K562 (cell line): ENCODE data around the gene CPT1B. TPM values are rescaled to one million over a fixed set of nuclear protein-coding genes. Genes with fewer than 3 reads are reported as not detected.

Source experiments
- ATAC-seq: fragments of 200-7000 bp; cut with Tn5 transposase; 3 replicates; pipeline ENCODE4 v1.9.1; 2020; ENCODE audit warnings: moderate library complexity
- BruUV-seq: library from RNA; stranded (reverse); fragments of 400-500 nt; replicated peaks from 2 replicates; lab custom pipeline; 2021; lab: Mats Ljungman, UMichigan
- CTCF ChIA-PET: fragments of 300-600 bp; formaldehyde crosslinking; extraction: SDS; loops from one replicate; lab custom pipeline; 2021; ENCODE audit warnings: low intra/inter-chr PET ratio; lab: Yijun Ruan, JAX
- POLR2A ChIA-PET: fragments of 300-600, 350-650 bp; sonication (Branson Sonifier 250); formaldehyde crosslinking; extraction: SDS; loops from one replicate; lab custom pipeline; 2021; ENCODE audit warnings: antibody characterized with exemption, inconsistent platforms; lab: Yijun Ruan, JAX
- DNase-seq, 4 experiments: peaks; one replicate each; pipeline versions ENCODE4 v3.0.0 to v3.0.0-alpha.2; 2011 to 2018; ENCODE audit warnings: low spot score in 3 of 4, mixed read lengths in 3 of 4; ENCODE audit errors: extremely low read depth in 1 of 4
- FAIRE-seq: peaks from 2 replicates; lab custom pipeline; 2011; peaks lifted over from hg19 to GRCh38; lab: Jason Lieb, UNC
- H2AFZ ChIP-seq: 2 replicates; pipeline ENCODE4 v1.6.0; 2011; ENCODE audit warnings: low read depth, low read length, control low read depth, inconsistent platforms
- H3K27ac ChIP-seq: fragments of 200-600 bp; 3 replicates; pipeline ENCODE4 v1.8.0; 2011; ENCODE audit warnings: low read depth, mild to moderate bottlenecking, control low read depth, inconsistent platforms, low read length, moderate library complexity, mixed read lengths; ENCODE audit errors: extremely low read depth
- H3K27me3 ChIP-seq, 2 experiments: fragments of 300-600 bp in 1 of 2; 2 replicates in 1 of 2; 3 replicates in 1 of 2; pipeline versions ENCODE4 v1.6.0 to v1.8.0; 2011; ENCODE audit warnings: inconsistent platforms in 2 of 2, low read length in 2 of 2, mild to moderate bottlenecking in 1 of 2, mixed read lengths in 1 of 2, moderate library complexity in 1 of 2; ENCODE audit not compliant: control insufficient read depth in 2 of 2, insufficient read depth in 2 of 2
- H3K36me3 ChIP-seq: fragments of 300-600 bp; 3 replicates; pipeline ENCODE4 v1.8.0; 2011; ENCODE audit warnings: mild to moderate bottlenecking, low read length, inconsistent platforms; ENCODE audit not compliant: control insufficient read depth, insufficient read depth
- H3K4me1 ChIP-seq, 2 experiments: fragments of 200-600 bp in 1 of 2; replicated peaks in 1 of 2; 2 replicates in 1 of 2; 3 replicates in 1 of 2; pipeline versions ENCODE4 v1.5.1 to v1.8.0; 2011; ENCODE audit warnings: inconsistent platforms in 2 of 2, low read length in 2 of 2, mild to moderate bottlenecking in 1 of 2, mixed read lengths in 1 of 2, moderate library complexity in 1 of 2; ENCODE audit not compliant: control insufficient read depth in 2 of 2, insufficient read depth in 2 of 2
- H3K4me2 ChIP-seq: 2 replicates; pipeline ENCODE4 v1.6.1; 2011; ENCODE audit warnings: low read length, control low read depth, inconsistent platforms, mixed read lengths; ENCODE audit not compliant: insufficient read depth
- H3K4me3 ChIP-seq: fragments of 200-600 bp; sonication (generic), shearing (Covaris generic); 2 replicates; pipeline ENCODE4 v1.5.1; 2016; ENCODE audit warnings: control low read depth, inconsistent platforms
- H3K79me2 ChIP-seq: fragments of 200-600 bp; 3 replicates; pipeline ENCODE4 v1.8.0; 2011; ENCODE audit warnings: low read length, inconsistent platforms; ENCODE audit not compliant: control insufficient read depth, insufficient read depth
- H3K9ac ChIP-seq, 2 experiments: 2 replicates each; pipeline versions ENCODE4 v1.6.0 to v1.6.1; 2011; ENCODE audit warnings: low read depth in 2 of 2, low read length in 2 of 2, control low read depth in 1 of 2, inconsistent platforms in 1 of 2, mild to moderate bottlenecking in 1 of 2, mixed read lengths in 1 of 2; ENCODE audit not compliant: insufficient read depth in 1 of 2
- H3K9me1 ChIP-seq: one replicate; pipeline ENCODE4 v1.6.0; 2011; ENCODE audit warnings: inconsistent platforms, mild to moderate bottlenecking, low read length, moderate library complexity; ENCODE audit not compliant: control insufficient read depth, insufficient read depth
- H3K9me3 ChIP-seq: replicated peaks from 2 replicates; pipeline ENCODE4 v1.5.1; 2011; ENCODE audit warnings: low read depth, low read length, inconsistent platforms; ENCODE audit not compliant: control insufficient read depth, insufficient read depth
- H4K20me1 ChIP-seq: replicated peaks from 2 replicates; pipeline ENCODE4 v1.6.1; 2011; ENCODE audit warnings: low read length, inconsistent platforms, mixed read lengths; ENCODE audit not compliant: control insufficient read depth, insufficient read depth
- CCNT2 ChIP-seq: IDR thresholded peaks from 2 replicates; pipeline ENCODE4 v1.6.1; 2011; ENCODE audit warnings: borderline replicate concordance, low read depth, mild to moderate bottlenecking, moderate library complexity, mixed read lengths, low read length; ENCODE audit not compliant: insufficient read length; ENCODE audit errors: extremely low read depth
- ELF2 ChIP-seq: fragments of 250-450 bp; sonication (Bioruptor Pico); IDR thresholded peaks from 2 replicates; pipeline ENCODE4 v1.5.0; 2021; ENCODE audit warnings: mild to moderate bottlenecking
- ETV5 ChIP-seq: sonication (generic); formaldehyde crosslinking; IDR thresholded peaks from 2 replicates; pipeline ENCODE4 v1.4.0; 2020; ENCODE audit warnings: low read depth, mild to moderate bottlenecking, missing genetic modification reagents
- MYC ChIP-seq, 2 experiments: fragments of 250-450 bp in 1 of 2; sonication (Bioruptor Pico) in 1 of 2; IDR thresholded peaks; 2 replicates each; pipeline versions ENCODE4 v1.5.1 to v1.6.1; 2012 to 2021; ENCODE audit warnings: low read depth in 2 of 2, borderline replicate concordance in 1 of 2, improper control_type of control experiment in 1 of 2, low read length in 1 of 2, mild to moderate bottlenecking in 1 of 2, moderate library complexity in 1 of 2
- RBM14 ChIP-seq: fragments of 200-400 bp; formaldehyde crosslinking; IDR thresholded peaks from 2 replicates; pipeline ENCODE4 v1.6.1; 2018; ENCODE audit warnings: low read depth, mild to moderate bottlenecking, low read length, moderate library complexity, borderline replicate concordance; ENCODE audit not compliant: insufficient read depth
- RUNX1 ChIP-seq: sonication (generic); IDR thresholded peaks from 2 replicates; pipeline ENCODE4 v1.6.1; 2016; ENCODE audit warnings: antibody characterized with exemption, low read depth
- SMAD4 ChIP-seq: fragments of 250-450 bp; sonication (Bioruptor Pico); conservative IDR thresholded peaks from 2 replicates; pipeline ENCODE4 v1.8.0; 2021; ENCODE audit warnings: inconsistent platforms, mild to moderate bottlenecking, moderate library complexity
- TAL1 ChIP-seq: fragments of 450-650 bp; IDR thresholded peaks from 2 replicates; pipeline ENCODE4 v1.6.1; 2016; ENCODE audit warnings: mild to moderate bottlenecking
- ZBTB2 ChIP-seq: fragments of 450-650 bp; IDR thresholded peaks from 2 replicates; pipeline ENCODE4 v1.6.1; 2016; ENCODE audit warnings: antibody characterized with exemption
- WGBS: fragments of 100-300 bp; shearing (Covaris generic); methylation state at CpG from one replicate; pipeline ENCODE4 v1.1.6; 2016; ENCODE audit warnings: low coverage, mixed read lengths; ENCODE audit not compliant: insufficient coverage; ENCODE audit errors: missing lambda C conversion rate; 5-methylcytosine and 5-hydroxymethylcytosine counted together
- in situ Hi-C: fragments of 300-500 bp; cut with MboI; formaldehyde crosslinking; loops from 4 replicates; pipeline ENCODE4 v1.15.0; 2018; ENCODE audit warnings: inconsistent platforms, mixed read lengths
- intact Hi-C: fragments of 100-400 bp; cut with micrococcal nuclease; formaldehyde crosslinking; loops from 2 replicates; pipeline ENCODE4 v1.14.2; 2022
- polyA plus RNA-seq, 8 experiments: library from polyadenylated mRNA; depleted of rRNA in 4 of 8; stranded (reverse) in 5 of 8; unstranded in 3 of 8; fragments of >200 nt; fragmentation: Nextera tagmentation in 2 of 8; fragmentation: Illumina TruSeq in 1 of 8; extraction: Ambion mirVana in 2 of 8; extraction: Trizol in 1 of 8; gene quantifications; 2 replicates each; pipeline versions ENCODE4 v1.2.1 to v1.2.3, GENCODE V29; 2011 to 2014; ENCODE audit warnings: inconsistent platforms in 1 of 8, missing spikeins in 1 of 8
- total RNA-seq, 7 experiments: library from RNA; depleted of rRNA in 6 of 7; stranded (reverse); fragments of >200 nt in 6 of 7; fragmentation: Illumina TruSeq in 2 of 7; extraction: Trizol in 2 of 7; gene quantifications; 2 replicates each; pipeline versions ENCODE4 v1.2.1 to v1.2.3, GENCODE V29; 2011 to 2021; ENCODE audit warnings: low replicate concordance in 1 of 7
- TF ChIP-seq, protein P1 (sequence below): fragments of 450-650 bp; formaldehyde crosslinking; IDR thresholded peaks from 2 replicates; pipeline ENCODE4 v1.4.0; 2022; ENCODE audit warnings: mild to moderate bottlenecking, moderate library complexity

CPT1B gene
- total and polyA plus RNA-seq, 9 of the 15 experiments (the other 6 are each of a cell fraction or from before 2014, with no cell fraction given): 0.35 to 6.1 (median 2.6) TPM

DNA sequence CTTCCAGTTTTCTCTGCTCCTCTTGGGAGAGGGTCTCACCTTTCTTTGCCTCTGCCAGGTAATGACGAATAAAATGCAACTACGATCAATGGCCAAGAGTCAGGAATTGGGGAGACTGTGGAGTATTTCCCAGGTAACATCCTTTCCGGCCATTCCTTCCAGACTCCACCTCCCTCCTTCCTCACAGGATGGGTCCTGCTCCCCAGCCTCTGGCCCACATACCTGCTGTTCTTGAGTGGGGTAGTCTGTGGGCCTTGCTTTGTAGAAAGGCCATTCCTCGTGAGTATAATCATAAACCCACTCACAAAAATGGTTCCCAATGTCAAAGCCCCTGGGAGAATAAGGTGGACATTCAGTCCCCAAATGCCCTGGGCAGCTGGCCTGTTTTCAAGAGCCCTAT is 1.5 kb upstream of the CPT1B start:
- intact Hi-C loops: no loop called here
- in situ Hi-C loops: loop anchor here (5.0 kb wide), 1 partner anchor 33 kb away; no protein-coding TSS in a partner anchor

More for the DNA sequence above, 1.5 kb upstream of the CPT1B start:
- no peak for ATAC-seq
- ChIA-PET POLR2A (no interaction called here), CTCF (no interaction called here)
- Histone ChIP-seq H3K27me3 (no peaks in the 10 kb centered on the region), H3K79me2 (peaks cover 6% of the 10 kb centered on the region; the same call in 2 of the 3 replicates), H2AFZ (no peak overlapping the region), H4K20me1 (no peaks in the 10 kb centered on the region), H3K4me2 (no peak overlapping the region), H3K4me3 (no peak overlapping the region), H3K9me1 (no peaks in the 10 kb centered on the region), H3K36me3 (no peaks in the 10 kb centered on the region; the same call in 2 of the 3 replicates), H3K9ac (no peak overlapping the region), H3K9me3 (no peaks in the 10 kb centered on the region), H3K4me1 (peaks cover 8 to 31% of the 10 kb centered on the region in 2 experiments; a peak in 3 of 5 replicates), H3K27ac (no peak overlapping the region)
- BruUV-seq: no TSS peak
- WGBS: 83% methylated on average over 3 of the region's 4 CpGs
- TF ChIP-seq MYC (IDR thresholded peaks at IDR 0.05; ENCODE audit: low read depth, low read length) (no peak), MYC (CRISPR knock-in tag; IDR thresholded peaks at IDR 0.05; ENCODE audit: borderline replicate concordance, low read depth) (no peak), RBM14 (no peak), ZBTB2 (no peak), CCNT2 (no peak), ETV5 (CRISPR knock-in tag) (no peak), SMAD4 (CRISPR knock-in tag) (no peak), TAL1 (no peak), ELF2 (CRISPR knock-in tag) (no peak), RUNX1 (no peak)
- TF ChIP-seq, protein P1, sequence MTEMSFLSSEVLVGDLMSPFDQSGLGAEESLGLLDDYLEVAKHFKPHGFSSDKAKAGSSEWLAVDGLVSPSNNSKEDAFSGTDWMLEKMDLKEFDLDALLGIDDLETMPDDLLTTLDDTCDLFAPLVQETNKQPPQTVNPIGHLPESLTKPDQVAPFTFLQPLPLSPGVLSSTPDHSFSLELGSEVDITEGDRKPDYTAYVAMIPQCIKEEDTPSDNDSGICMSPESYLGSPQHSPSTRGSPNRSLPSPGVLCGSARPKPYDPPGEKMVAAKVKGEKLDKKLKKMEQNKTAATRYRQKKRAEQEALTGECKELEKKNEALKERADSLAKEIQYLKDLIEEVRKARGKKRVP (CRISPR knock-in tag): no peak
- no peak for FAIRE-seq
- no peak for DNase-seq
